ENCODE results near the gene RGS2. TPM values are rescaled to one million over a fixed set of nuclear protein-coding genes. Genes with fewer than 3 reads are reported as not detected.

The RGS2 gene
- total RNA-seq, 4 donors from 2014 or later: 9.1 to 39.0 (median 17.8) TPM

- TF ChIP-seq CTCF (IDR thresholded peaks at IDR 0.05) (no peak), POLR2A (IDR thresholded peaks at IDR 0.05) (no peak)
- no peak for DNase-seq
- WGBS, 2 donors: 91 to 92% methylated on average over 6 of the region's 6 CpGs
- peaks cover 12 to 16% of the 10 kb centered on the region in 2 donors for H3K4me1 ChIP-seq
- intact Hi-C loops (cut with DNase I): no loop called here
- H3K27me3 ChIP-seq: no peaks in the 10 kb centered on the region
- no peak overlapping the region for H3K4me3 ChIP-seq (replicated peaks in 1 of 3)
- no peak overlapping the region for H3K27ac ChIP-seq
- no peaks in the 10 kb centered on the region for H3K36me3 ChIP-seq
- no peaks in the 10 kb centered on the region for H3K9me3 ChIP-seq
Observed at GRCh38 chr1:192811594-192812239, 2.9 kb downstream of the RGS2 start.

- no peak overlapping the region for H3K27ac ChIP-seq
- no peak for DNase-seq
- H3K4me3 ChIP-seq (replicated peaks in 1 of 3): no peak overlapping the region
- TF ChIP-seq CTCF (IDR thresholded peaks at IDR 0.05) (no peak), POLR2A (IDR thresholded peaks at IDR 0.05) (no peak)
- H3K4me1 ChIP-seq: peaks cover 11% of the 10 kb centered on the region in 2 donors
- intact Hi-C loops (cut with DNase I): no loop called here
- no peaks in the 10 kb centered on the region for H3K36me3 ChIP-seq
- H3K27me3 ChIP-seq: no peaks in the 10 kb centered on the region
- H3K9me3 ChIP-seq: no peaks in the 10 kb centered on the region
- 98 to 99% methylated on average over 3 of the region's 3 CpGs for WGBS, 2 donors
Observed at GRCh38 chr1:192812420-192813209, 3.8 kb downstream of the RGS2 start.

GRCh38 chr1:192814805-192815204 is 6.0 kb downstream of the RGS2 start:
- TF ChIP-seq CTCF (IDR thresholded peaks at IDR 0.05) (no peak), POLR2A (IDR thresholded peaks at IDR 0.05) (no peak)

GRCh38 chr1:192817246-192817645 is 8.4 kb downstream of the RGS2 start:
- H3K4me1 ChIP-seq: no peaks in the 10 kb centered on the region
- intact Hi-C loops (cut with DNase I): no loop called here
- H3K27me3 ChIP-seq: no peaks in the 10 kb centered on the region
- no peaks in the 10 kb centered on the region for H3K36me3 ChIP-seq
- TF ChIP-seq CTCF (IDR thresholded peaks at IDR 0.05) (no peak), POLR2A (IDR thresholded peaks at IDR 0.05) (no peak)
- 79 to 82% methylated on average over 4 of the region's 4 CpGs for WGBS, 2 donors
- no peak overlapping the region for H3K27ac ChIP-seq
- H3K4me3 ChIP-seq (replicated peaks in 1 of 3): no peak overlapping the region
- DNase-seq: no peak
- no peaks in the 10 kb centered on the region for H3K9me3 ChIP-seq

More at GRCh38 chr1:192814805-192815204, 6.0 kb downstream of the RGS2 start:
- no peak overlapping the region for H3K27ac ChIP-seq
- no peak overlapping the region for H3K4me3 ChIP-seq (replicated peaks in 1 of 3)
- peaks cover under 1% of the 10 kb centered on the region in 2 donors for H3K4me1 ChIP-seq
- intact Hi-C loops (cut with DNase I): no loop called here
- no peaks in the 10 kb centered on the region for H3K27me3 ChIP-seq
- DNase-seq: no peak
- H3K36me3 ChIP-seq: no peaks in the 10 kb centered on the region
- 85 to 87% methylated on average over 1 of the region's 1 CpG for WGBS, 2 donors
- H3K9me3 ChIP-seq: no peaks in the 10 kb centered on the region

GRCh38 chr1:192821296-192821695 is 12.5 kb downstream of the RGS2 start:
- Histone ChIP-seq H3K4me3 (replicated peaks in 1 of 3) (no peak overlapping the region), H3K9me3 (no peaks in the 10 kb centered on the region), H3K27me3 (no peaks in the 10 kb centered on the region), H3K36me3 (no peaks in the 10 kb centered on the region), H3K27ac (no peak overlapping the region), H3K4me1 (no peaks in the 10 kb centered on the region)
- 52 to 68% methylated on average over 3 of the region's 3 CpGs for WGBS, 2 donors
- TF ChIP-seq POLR2A (IDR thresholded peaks at IDR 0.05) (no peak), CTCF (IDR thresholded peaks at IDR 0.05) (no peak)
- intact Hi-C loops (cut with DNase I): no loop called here
- DNase-seq: no peak

Measured in thyroid gland (tissue), 4 donors.